GM23338 (cell line): Measurements from ENCODE around the gene METTL3. TPM values are rescaled to one million over a fixed set of nuclear protein-coding genes. Genes with fewer than 3 reads are reported as not detected.

ENCODE experiments used
- ATAC-seq: fragments of 200-7000 bp; cut with Tn5 transposase; 3 replicates; pipeline ENCODE4 v1.9.1; 2020
- DNase-seq: peaks from one replicate; pipeline ENCODE4 v3.0.0-alpha.2; 2015; ENCODE audit warnings: low spot score
- H2AFZ ChIP-seq: fragments of 200-600 bp; sonication (generic); 2 replicates; pipeline ENCODE4 v1.8.0; 2016; ENCODE audit warnings: antibody characterized with exemption, mild to moderate bottlenecking, moderate library complexity
- H3F3A ChIP-seq: fragments of 200-600 bp; sonication (generic); replicated peaks from 2 replicates; pipeline ENCODE4 v1.8.0; 2017; ENCODE audit warnings: antibody characterized with exemption, mixed run types, low read depth
- H3K27ac ChIP-seq: fragments of 200-600 bp; sonication (generic); 2 replicates; pipeline ENCODE4 v1.6.1; 2016; ENCODE audit warnings: low read depth
- H3K27me3 ChIP-seq: fragments of 200-600 bp; sonication (generic); 2 replicates; pipeline ENCODE4 v1.8.0; 2016; ENCODE audit warnings: mild to moderate bottlenecking, mixed run types, moderate library complexity; ENCODE audit not compliant: insufficient read depth
- H3K36me3 ChIP-seq: fragments of 200-600 bp; sonication (generic); 2 replicates; pipeline ENCODE4 v1.8.0; 2016; ENCODE audit warnings: mild to moderate bottlenecking; ENCODE audit not compliant: insufficient read depth
- H3K4me1 ChIP-seq: fragments of 200-600 bp; sonication (generic); 2 replicates; pipeline ENCODE4 v1.8.0; 2016; ENCODE audit warnings: mild to moderate bottlenecking, moderate library complexity; ENCODE audit not compliant: insufficient read depth
- H3K4me2 ChIP-seq: fragments of 200-600 bp; sonication (generic); 2 replicates; pipeline ENCODE4 v1.7.1; 2017; ENCODE audit warnings: mixed run types
- H3K4me3 ChIP-seq: fragments of 200-600 bp; sonication (generic); 2 replicates; pipeline ENCODE4 v1.6.1; 2016; ENCODE audit warnings: mixed run types
- H3K79me2 ChIP-seq: fragments of 200-600 bp; sonication (generic); replicated peaks from 2 replicates; pipeline ENCODE4 v1.8.0; 2017; ENCODE audit warnings: mild to moderate bottlenecking; ENCODE audit not compliant: insufficient read depth
- H3K9me2 ChIP-seq: fragments of 200-600 bp; sonication (generic); 2 replicates; pipeline ENCODE4 v1.8.0; 2017; ENCODE audit not compliant: insufficient read depth
- H4K20me1 ChIP-seq: fragments of 200-600 bp; sonication (generic); replicated peaks from 2 replicates; pipeline ENCODE4 v1.8.0; 2017; ENCODE audit warnings: mild to moderate bottlenecking; ENCODE audit not compliant: insufficient read depth
- H3K27ac Mint-ChIP-seq: 2 replicates; pipeline ENCODE4 v1.8.0; 2020; ENCODE audit warnings: inconsistent platforms, mild to moderate bottlenecking, moderate library complexity, mixed read lengths
- H3K27me3 Mint-ChIP-seq: 3 replicates; pipeline ENCODE4 v1.8.0; 2022; ENCODE audit warnings: low read depth, mild to moderate bottlenecking, moderate library complexity, mixed read lengths, inconsistent platforms; ENCODE audit not compliant: insufficient read depth, poor library complexity
- H3K36me3 Mint-ChIP-seq: 3 replicates; pipeline ENCODE4 v1.8.0; 2021; ENCODE audit warnings: low read depth, mild to moderate bottlenecking, inconsistent platforms, moderate library complexity, mixed read lengths
- H3K4me1 Mint-ChIP-seq: 3 replicates; pipeline ENCODE4 v1.8.0; 2020; ENCODE audit warnings: mild to moderate bottlenecking, inconsistent platforms, mixed read lengths
- H3K4me3 Mint-ChIP-seq: 3 replicates; pipeline ENCODE4 v1.8.0; 2021; ENCODE audit warnings: moderate library complexity, mild to moderate bottlenecking, inconsistent platforms, mixed read lengths
- H3K9me3 Mint-ChIP-seq: 3 replicates; pipeline ENCODE4 v1.8.0; 2020; ENCODE audit warnings: moderate library complexity, mild to moderate bottlenecking, inconsistent platforms, mixed read lengths
- CREB1 ChIP-seq: fragments of 250-450 bp; sonication (Bioruptor Pico); IDR thresholded peaks from 2 replicates; pipeline ENCODE4 v1.5.0; 2020; ENCODE audit warnings: low read depth, mild to moderate bottlenecking, moderate library complexity
- EZH2 ChIP-seq: fragments of 200-600 bp; sonication (generic); IDR thresholded peaks from one replicate; pipeline ENCODE4 v1.8.0; 2017; ENCODE audit warnings: antibody characterized with exemption, mild to moderate bottlenecking, low read depth; ENCODE audit not compliant: unreplicated experiment
- EZH2phosphoT487 ChIP-seq: fragments of 200-600 bp; sonication (generic); IDR thresholded peaks from one replicate; pipeline ENCODE4 v1.8.1; 2018; ENCODE audit warnings: antibody characterized with exemption; ENCODE audit not compliant: unreplicated experiment
- JUNB ChIP-seq: IDR thresholded peaks from one replicate; pipeline ENCODE4 v1.6.1; 2016; ENCODE audit warnings: antibody characterized with exemption; ENCODE audit not compliant: unreplicated experiment
- NANOG ChIP-seq: IDR thresholded peaks from 2 replicates; pipeline ENCODE4 v1.6.1; 2016; ENCODE audit warnings: antibody characterized with exemption, borderline replicate concordance
- POLR2AphosphoS5 ChIP-seq: IDR thresholded peaks from 2 replicates; pipeline ENCODE4 v1.6.1; 2016; ENCODE audit warnings: antibody characterized with exemption, low read depth
- STAT1 ChIP-seq: IDR thresholded peaks from one replicate; pipeline ENCODE4 v1.6.1; 2016; ENCODE audit warnings: antibody characterized with exemption; ENCODE audit not compliant: unreplicated experiment
- ZNF114 ChIP-seq: fragments of 250-450 bp; sonication (Bioruptor Pico); IDR thresholded peaks from 2 replicates; pipeline ENCODE4 v1.5.0; 2020; ENCODE audit warnings: mild to moderate bottlenecking, moderate library complexity
- ZNF331 ChIP-seq: fragments of 250-450 bp; sonication (Bioruptor Pico); IDR thresholded peaks from 2 replicates; pipeline ENCODE4 v1.5.0; 2020; ENCODE audit warnings: low read depth, mild to moderate bottlenecking, moderate library complexity
- polyA plus RNA-seq: library from polyadenylated mRNA; unstranded; fragments of >200 nt; fragmentation: Nextera tagmentation; extraction: Ambion mirVana; gene quantifications from 2 replicates; pipeline ENCODE4 v1.2.1, GENCODE V29; 2016
- total RNA-seq: library from RNA; depleted of rRNA; stranded (reverse); fragments of >200 nt; shearing (Covaris generic); gene quantifications from 2 replicates; pipeline ENCODE4 v1.2.3, GENCODE V29; 2014
- TF ChIP-seq, protein P1 (sequence below): fragments of 250-450 bp; sonication (Bioruptor Pico); IDR thresholded peaks from 2 replicates; pipeline ENCODE4 v1.5.0; 2020; ENCODE audit warnings: mild to moderate bottlenecking, moderate library complexity
- TF ChIP-seq, protein P2 (sequence below): IDR thresholded peaks from 2 replicates; pipeline ENCODE4 v1.6.1; 2016; ENCODE audit warnings: antibody characterized with exemption
- TF ChIP-seq, protein P3 (sequence below), 2 experiments: fragments of 200-600 bp in 1 of 2; sonication (generic) in 1 of 2; conservative IDR thresholded peaks; 2 replicates each; pipeline versions ENCODE4 v1.5.1 to v1.6.1; 2016 to 2017; ENCODE audit warnings: antibody characterized with exemption in 2 of 2, low read depth in 2 of 2, mild to moderate bottlenecking in 2 of 2, moderate library complexity in 1 of 2
- TF ChIP-seq, protein P4 (sequence below): IDR thresholded peaks from one replicate; pipeline ENCODE4 v1.6.1; 2018; ENCODE audit warnings: antibody characterized with exemption; ENCODE audit not compliant: unreplicated experiment

The METTL3 gene
- total and polyA plus RNA-seq, 2 experiments from 2014 or later = 100 to 140 TPM

DNA sequence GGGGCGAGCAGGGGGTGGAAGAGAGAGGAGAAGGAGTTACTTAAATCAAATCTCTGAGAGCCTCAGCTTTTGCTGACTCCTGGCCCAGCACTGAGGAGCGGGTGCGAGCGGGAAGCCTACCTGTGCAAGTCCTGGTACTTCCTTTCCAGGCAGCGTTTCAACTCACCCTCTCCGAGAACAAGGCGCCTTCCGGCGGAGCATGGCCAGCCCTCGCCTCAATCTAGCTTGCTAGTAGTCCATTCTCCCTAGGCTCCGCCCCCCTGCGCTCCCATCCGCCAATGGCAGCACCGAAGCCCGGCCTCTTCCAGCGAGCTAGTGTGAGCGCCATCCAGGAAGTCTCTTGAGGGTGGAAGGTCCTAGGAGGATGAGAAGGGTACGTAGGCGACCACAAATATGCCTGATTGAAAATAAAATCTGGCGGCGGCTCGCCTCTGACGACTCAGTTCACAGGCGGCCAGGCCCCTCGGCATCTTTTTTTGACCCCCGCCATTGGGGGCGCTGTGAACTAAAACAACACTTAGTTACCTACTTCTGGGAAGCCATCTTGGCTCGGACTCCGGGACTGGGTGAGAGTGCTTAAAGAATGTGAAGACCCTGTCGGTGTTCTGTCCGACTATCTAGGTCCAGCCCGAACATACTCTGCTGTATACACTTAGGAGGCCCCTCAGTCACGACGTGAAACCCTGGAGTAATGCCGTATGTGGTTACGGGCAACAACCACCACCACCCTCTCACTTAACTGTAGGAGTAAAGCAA, 55.0 kb downstream of the METTL3 start, which contains the start of gene CHD8:
Gene CHD8, minus strand, starts transcription at position 212 of the 756 bp plus-strand sequence. CDS start 24,480 bp downstream, outside the sequence.
- peak within 1 kb of the TSS; percentile 49; the same call in 1 of the 2 replicates for H2AFZ ChIP-seq
- H3K4me1 ChIP-seq = peaks cover 6% of the 10 kb centered on the region; the same call in 1 of the 2 replicates
- TF ChIP-seq POLR2AphosphoS5 (peak; percentile 81), EZH2 (no peak), EZH2phosphoT487 (no peak), ZNF114 (CRISPR knock-in tag) (no peak), ZNF331 (CRISPR knock-in tag) (no peak), NANOG (no peak), JUNB (no peak), CREB1 (CRISPR knock-in tag) (peak; percentile 74), STAT1 (no peak)
- TF ChIP-seq, protein P1, sequence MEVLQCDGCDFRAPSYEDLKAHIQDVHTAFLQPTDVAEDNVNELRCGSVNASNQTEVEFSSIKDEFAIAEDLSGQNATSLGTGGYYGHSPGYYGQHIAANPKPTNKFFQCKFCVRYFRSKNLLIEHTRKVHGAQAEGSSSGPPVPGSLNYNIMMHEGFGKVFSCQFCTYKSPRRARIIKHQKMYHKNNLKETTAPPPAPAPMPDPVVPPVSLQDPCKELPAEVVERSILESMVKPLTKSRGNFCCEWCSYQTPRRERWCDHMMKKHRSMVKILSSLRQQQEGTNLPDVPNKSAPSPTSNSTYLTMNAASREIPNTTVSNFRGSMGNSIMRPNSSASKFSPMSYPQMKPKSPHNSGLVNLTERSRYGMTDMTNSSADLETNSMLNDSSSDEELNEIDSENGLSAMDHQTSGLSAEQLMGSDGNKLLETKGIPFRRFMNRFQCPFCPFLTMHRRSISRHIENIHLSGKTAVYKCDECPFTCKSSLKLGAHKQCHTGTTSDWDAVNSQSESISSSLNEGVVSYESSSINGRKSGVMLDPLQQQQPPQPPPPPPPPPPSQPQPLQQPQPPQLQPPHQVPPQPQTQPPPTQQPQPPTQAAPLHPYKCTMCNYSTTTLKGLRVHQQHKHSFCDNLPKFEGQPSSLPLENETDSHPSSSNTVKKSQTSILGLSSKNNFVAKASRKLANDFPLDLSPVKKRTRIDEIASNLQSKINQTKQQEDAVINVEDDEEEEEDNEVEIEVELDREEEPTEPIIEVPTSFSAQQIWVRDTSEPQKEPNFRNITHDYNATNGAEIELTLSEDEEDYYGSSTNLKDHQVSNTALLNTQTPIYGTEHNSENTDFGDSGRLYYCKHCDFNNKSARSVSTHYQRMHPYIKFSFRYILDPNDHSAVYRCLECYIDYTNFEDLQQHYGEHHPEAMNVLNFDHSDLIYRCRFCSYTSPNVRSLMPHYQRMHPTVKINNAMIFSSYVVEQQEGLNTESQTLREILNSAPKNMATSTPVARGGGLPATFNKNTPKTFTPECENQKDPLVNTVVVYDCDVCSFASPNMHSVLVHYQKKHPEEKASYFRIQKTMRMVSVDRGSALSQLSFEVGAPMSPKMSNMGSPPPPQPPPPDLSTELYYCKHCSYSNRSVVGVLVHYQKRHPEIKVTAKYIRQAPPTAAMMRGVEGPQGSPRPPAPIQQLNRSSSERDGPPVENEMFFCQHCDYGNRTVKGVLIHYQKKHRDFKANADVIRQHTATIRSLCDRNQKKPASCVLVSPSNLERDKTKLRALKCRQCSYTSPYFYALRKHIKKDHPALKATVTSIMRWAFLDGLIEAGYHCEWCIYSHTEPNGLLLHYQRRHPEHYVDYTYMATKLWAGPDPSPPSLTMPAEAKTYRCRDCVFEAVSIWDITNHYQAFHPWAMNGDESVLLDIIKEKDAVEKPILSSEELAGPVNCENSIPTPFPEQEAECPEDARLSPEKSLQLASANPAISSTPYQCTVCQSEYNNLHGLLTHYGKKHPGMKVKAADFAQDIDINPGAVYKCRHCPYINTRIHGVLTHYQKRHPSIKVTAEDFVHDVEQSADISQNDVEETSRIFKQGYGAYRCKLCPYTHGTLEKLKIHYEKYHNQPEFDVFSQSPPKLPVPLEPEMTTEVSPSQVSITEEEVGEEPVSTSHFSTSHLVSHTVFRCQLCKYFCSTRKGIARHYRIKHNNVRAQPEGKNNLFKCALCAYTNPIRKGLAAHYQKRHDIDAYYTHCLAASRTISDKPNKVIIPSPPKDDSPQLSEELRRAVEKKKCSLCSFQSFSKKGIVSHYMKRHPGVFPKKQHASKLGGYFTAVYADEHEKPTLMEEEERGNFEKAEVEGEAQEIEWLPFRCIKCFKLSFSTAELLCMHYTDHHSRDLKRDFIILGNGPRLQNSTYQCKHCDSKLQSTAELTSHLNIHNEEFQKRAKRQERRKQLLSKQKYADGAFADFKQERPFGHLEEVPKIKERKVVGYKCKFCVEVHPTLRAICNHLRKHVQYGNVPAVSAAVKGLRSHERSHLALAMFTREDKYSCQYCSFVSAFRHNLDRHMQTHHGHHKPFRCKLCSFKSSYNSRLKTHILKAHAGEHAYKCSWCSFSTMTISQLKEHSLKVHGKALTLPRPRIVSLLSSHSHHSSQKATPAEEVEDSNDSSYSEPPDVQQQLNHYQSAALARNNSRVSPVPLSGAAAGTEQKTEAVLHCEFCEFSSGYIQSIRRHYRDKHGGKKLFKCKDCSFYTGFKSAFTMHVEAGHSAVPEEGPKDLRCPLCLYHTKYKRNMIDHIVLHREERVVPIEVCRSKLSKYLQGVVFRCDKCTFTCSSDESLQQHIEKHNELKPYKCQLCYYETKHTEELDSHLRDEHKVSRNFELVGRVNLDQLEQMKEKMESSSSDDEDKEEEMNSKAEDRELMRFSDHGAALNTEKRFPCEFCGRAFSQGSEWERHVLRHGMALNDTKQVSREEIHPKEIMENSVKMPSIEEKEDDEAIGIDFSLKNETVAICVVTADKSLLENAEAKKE (CRISPR knock-in tag) = no peak
- TF ChIP-seq, protein P2, sequence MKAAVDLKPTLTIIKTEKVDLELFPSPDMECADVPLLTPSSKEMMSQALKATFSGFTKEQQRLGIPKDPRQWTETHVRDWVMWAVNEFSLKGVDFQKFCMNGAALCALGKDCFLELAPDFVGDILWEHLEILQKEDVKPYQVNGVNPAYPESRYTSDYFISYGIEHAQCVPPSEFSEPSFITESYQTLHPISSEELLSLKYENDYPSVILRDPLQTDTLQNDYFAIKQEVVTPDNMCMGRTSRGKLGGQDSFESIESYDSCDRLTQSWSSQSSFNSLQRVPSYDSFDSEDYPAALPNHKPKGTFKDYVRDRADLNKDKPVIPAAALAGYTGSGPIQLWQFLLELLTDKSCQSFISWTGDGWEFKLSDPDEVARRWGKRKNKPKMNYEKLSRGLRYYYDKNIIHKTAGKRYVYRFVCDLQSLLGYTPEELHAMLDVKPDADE = peak; percentile 82
- TF ChIP-seq, protein P3, sequence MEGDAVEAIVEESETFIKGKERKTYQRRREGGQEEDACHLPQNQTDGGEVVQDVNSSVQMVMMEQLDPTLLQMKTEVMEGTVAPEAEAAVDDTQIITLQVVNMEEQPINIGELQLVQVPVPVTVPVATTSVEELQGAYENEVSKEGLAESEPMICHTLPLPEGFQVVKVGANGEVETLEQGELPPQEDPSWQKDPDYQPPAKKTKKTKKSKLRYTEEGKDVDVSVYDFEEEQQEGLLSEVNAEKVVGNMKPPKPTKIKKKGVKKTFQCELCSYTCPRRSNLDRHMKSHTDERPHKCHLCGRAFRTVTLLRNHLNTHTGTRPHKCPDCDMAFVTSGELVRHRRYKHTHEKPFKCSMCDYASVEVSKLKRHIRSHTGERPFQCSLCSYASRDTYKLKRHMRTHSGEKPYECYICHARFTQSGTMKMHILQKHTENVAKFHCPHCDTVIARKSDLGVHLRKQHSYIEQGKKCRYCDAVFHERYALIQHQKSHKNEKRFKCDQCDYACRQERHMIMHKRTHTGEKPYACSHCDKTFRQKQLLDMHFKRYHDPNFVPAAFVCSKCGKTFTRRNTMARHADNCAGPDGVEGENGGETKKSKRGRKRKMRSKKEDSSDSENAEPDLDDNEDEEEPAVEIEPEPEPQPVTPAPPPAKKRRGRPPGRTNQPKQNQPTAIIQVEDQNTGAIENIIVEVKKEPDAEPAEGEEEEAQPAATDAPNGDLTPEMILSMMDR (conservative IDR thresholded peaks at IDR 0.05; ENCODE audit: low read depth in 2 of 2) = peak; percentile 69 to 76
- TF ChIP-seq, protein P4, sequence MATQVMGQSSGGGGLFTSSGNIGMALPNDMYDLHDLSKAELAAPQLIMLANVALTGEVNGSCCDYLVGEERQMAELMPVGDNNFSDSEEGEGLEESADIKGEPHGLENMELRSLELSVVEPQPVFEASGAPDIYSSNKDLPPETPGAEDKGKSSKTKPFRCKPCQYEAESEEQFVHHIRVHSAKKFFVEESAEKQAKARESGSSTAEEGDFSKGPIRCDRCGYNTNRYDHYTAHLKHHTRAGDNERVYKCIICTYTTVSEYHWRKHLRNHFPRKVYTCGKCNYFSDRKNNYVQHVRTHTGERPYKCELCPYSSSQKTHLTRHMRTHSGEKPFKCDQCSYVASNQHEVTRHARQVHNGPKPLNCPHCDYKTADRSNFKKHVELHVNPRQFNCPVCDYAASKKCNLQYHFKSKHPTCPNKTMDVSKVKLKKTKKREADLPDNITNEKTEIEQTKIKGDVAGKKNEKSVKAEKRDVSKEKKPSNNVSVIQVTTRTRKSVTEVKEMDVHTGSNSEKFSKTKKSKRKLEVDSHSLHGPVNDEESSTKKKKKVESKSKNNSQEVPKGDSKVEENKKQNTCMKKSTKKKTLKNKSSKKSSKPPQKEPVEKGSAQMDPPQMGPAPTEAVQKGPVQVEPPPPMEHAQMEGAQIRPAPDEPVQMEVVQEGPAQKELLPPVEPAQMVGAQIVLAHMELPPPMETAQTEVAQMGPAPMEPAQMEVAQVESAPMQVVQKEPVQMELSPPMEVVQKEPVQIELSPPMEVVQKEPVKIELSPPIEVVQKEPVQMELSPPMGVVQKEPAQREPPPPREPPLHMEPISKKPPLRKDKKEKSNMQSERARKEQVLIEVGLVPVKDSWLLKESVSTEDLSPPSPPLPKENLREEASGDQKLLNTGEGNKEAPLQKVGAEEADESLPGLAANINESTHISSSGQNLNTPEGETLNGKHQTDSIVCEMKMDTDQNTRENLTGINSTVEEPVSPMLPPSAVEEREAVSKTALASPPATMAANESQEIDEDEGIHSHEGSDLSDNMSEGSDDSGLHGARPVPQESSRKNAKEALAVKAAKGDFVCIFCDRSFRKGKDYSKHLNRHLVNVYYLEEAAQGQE = peak; percentile 17
- Mint-ChIP-seq H3K36me3 (peaks cover 24% of the 10 kb centered on the region), H3K27ac (peak within 1 kb of the TSS; percentile 99), H3K4me3 (peak within 1 kb of the TSS; percentile 96), H3K9me3 (no peaks in the 10 kb centered on the region), H3K4me1 (peaks cover 14% of the 10 kb centered on the region), H3K27me3 (peaks cover 8% of the 10 kb centered on the region)
- H3K27ac ChIP-seq = peak within 1 kb of the TSS; percentile 92
- peak; percentile 100 for DNase-seq
- no peaks in the 10 kb centered on the region for H3K27me3 ChIP-seq
- H3K79me2 ChIP-seq = peaks cover 47% of the 10 kb centered on the region
- peaks cover 16% of the 10 kb centered on the region for H4K20me1 ChIP-seq
- H3K9me2 ChIP-seq = no peaks in the 10 kb centered on the region
- peak; percentile 98 for ATAC-seq
- H3K4me3 ChIP-seq = peak within 1 kb of the TSS; percentile 76
- peaks cover 9% of the 10 kb centered on the region for H3F3A ChIP-seq
- no peaks in the 10 kb centered on the region for H3K36me3 ChIP-seq
- H3K4me2 ChIP-seq = peak within 1 kb of the TSS; percentile 86
